Measurements from ENCODE around the gene CARD8.

- TF ChIP-seq, protein P1, sequence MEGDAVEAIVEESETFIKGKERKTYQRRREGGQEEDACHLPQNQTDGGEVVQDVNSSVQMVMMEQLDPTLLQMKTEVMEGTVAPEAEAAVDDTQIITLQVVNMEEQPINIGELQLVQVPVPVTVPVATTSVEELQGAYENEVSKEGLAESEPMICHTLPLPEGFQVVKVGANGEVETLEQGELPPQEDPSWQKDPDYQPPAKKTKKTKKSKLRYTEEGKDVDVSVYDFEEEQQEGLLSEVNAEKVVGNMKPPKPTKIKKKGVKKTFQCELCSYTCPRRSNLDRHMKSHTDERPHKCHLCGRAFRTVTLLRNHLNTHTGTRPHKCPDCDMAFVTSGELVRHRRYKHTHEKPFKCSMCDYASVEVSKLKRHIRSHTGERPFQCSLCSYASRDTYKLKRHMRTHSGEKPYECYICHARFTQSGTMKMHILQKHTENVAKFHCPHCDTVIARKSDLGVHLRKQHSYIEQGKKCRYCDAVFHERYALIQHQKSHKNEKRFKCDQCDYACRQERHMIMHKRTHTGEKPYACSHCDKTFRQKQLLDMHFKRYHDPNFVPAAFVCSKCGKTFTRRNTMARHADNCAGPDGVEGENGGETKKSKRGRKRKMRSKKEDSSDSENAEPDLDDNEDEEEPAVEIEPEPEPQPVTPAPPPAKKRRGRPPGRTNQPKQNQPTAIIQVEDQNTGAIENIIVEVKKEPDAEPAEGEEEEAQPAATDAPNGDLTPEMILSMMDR (IDR thresholded peaks at IDR 0.05; ENCODE audit: poor library complexity, severe bottlenecking) = no peak
- TF ChIP-seq POLR2AphosphoS5 (IDR thresholded peaks at IDR 0.05) = no peak
Observed at GRCh38 chr19:48247212-48247611, 8.5 kb downstream of the CARD8 start.
